ENCODE measurements around the gene RINL.
"Not testable (repeated sequence)": the region's sequence is repeated elsewhere in the genome, so short reads cannot be mapped to it uniquely, and the experiment has no call there.

RINL gene

DNA sequence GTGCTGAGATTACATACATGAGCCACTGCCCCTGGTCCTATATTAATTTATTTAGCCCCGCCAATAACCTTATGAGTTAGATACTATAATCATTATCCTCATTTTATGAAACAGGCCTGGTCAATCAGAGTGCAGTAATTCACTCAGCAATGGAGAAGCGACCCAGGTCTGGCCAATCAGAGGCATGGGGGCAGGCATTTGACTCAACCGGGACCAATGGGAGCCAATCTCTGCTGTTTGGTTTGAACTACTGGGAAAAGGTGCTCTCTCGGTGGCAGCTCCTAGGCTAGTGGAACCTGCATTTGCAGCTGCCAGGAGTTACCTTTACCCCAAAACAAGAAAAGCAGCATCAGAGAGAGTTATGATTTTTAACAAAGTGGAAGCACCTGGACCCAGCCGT is 14.8 kb upstream of the RINL start:
- TF ChIP-seq, protein P1, sequence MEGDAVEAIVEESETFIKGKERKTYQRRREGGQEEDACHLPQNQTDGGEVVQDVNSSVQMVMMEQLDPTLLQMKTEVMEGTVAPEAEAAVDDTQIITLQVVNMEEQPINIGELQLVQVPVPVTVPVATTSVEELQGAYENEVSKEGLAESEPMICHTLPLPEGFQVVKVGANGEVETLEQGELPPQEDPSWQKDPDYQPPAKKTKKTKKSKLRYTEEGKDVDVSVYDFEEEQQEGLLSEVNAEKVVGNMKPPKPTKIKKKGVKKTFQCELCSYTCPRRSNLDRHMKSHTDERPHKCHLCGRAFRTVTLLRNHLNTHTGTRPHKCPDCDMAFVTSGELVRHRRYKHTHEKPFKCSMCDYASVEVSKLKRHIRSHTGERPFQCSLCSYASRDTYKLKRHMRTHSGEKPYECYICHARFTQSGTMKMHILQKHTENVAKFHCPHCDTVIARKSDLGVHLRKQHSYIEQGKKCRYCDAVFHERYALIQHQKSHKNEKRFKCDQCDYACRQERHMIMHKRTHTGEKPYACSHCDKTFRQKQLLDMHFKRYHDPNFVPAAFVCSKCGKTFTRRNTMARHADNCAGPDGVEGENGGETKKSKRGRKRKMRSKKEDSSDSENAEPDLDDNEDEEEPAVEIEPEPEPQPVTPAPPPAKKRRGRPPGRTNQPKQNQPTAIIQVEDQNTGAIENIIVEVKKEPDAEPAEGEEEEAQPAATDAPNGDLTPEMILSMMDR (IDR thresholded peaks at IDR 0.05; ENCODE audit: low read depth, low read length) = no peak
- DNase-seq (ENCODE audit: extremely low read depth, low read depth) = no peak

DNA sequence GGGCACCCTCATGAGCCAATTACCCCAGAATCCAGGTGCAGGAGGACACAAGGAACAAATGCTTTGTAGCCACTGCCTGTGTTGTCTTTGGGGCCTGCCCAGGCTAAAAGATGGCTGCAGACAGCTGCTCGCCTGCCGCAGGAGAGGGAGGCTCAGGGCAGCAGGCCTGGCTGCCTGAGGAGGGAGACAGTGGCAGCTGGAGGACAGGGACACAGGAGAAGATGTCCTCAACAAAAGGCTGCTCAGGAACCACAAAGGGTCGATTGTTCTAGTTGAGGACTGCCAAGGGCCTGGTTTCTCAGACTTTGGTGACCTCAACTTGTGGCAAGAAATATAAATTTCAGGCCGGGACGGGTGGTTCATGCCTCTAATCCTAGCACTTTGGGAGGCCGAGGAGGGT is 13.7 kb upstream of the RINL start:
- TF ChIP-seq, protein P1 (IDR thresholded peaks at IDR 0.05; ENCODE audit: low read depth, low read length) = no peak
- no peak for DNase-seq (ENCODE audit: extremely low read depth, low read depth)

DNA sequence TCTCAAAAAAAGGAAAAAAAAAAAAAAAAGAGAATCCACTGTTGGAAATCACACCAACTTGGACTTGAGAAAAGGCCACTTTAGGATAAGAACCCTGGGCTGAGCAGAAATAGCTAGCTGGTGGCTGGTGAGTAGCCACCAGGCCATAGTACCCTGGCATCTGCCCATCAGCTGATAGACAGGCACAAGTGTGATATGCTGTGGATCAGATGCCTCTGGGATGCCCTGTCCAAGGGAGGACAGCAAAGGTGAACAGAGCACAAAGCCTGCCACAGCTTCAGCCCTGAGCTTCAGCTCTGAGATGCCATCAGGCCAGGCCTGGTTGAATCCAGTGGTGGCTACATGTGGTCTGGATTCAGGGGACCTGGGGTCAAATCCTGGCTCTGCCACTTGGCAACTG is 12.6 kb upstream of the RINL start:
- no peak for DNase-seq (ENCODE audit: extremely low read depth, low read depth)
- TF ChIP-seq, protein P1 (IDR thresholded peaks at IDR 0.05; ENCODE audit: low read depth, low read length) = no peak

DNA sequence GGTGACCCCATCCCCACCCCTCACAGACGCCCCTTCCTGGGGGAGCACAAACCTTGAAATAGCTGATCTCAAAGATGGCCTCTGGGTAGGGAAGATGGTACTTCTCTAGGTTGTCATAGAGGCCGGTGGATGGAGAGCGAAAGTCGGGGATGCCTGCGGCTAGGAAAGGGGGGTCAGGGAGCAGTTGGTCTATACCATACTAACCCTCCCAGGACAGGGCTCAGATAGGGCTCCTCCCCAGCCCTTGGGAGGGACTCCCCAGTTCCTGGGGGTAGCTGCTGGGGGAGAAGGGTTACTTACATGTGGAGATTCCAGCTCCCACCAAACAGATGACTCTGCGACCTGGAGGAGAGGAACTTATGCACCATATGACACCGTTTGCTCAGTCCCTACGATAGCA is 11.7 kb upstream of the RINL start:
- DNase-seq (ENCODE audit: extremely low read depth, low read depth) = no peak
- TF ChIP-seq, protein P1 (IDR thresholded peaks at IDR 0.05; ENCODE audit: low read depth, low read length) = no peak

DNA sequence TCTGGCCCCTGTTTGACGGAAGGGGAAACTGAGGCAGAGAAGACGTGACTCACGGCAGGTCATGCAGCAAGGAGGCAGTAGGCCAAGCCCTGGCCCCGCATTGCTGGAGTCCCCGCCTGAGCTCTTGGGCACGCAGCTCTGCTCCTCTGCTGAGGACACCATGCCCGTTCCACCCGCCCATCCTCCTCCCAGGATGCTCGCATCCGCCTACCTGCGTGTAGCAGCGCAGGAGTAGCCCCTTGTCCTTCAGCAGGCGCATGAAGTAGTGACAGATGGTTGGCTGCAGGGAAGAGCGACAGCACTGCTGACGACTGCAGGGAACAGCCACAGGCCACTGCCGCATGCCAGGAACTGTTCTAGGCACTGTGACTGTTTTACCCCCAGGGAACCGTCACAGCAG is 10.8 kb upstream of the RINL start:
- no peak for DNase-seq (ENCODE audit: extremely low read depth, low read depth)
- TF ChIP-seq, protein P1 (IDR thresholded peaks at IDR 0.05; ENCODE audit: low read depth, low read length) = no peak

DNA sequence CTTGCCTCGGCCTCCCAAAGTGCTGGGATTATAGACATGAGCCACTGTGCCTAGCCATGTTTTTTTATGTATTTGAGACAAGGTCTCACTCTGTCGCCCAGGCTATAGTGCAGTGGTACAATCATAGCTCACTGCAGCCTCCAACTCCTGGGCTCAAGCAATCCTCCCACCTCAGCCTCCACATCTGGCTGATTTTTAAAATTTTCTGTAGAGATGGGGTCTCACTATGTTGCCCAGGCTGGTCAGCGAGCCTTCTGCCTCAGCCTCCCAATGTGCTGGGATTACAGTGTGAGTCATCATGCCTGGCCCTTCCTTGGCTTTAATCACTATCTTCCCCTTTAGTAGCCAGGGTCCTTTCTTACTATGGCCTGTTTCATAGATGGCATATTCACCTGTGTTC is 6.6 kb upstream of the RINL start:
- not testable (repeated sequence) for DNase-seq (ENCODE audit: extremely low read depth, low read depth)

DNA sequence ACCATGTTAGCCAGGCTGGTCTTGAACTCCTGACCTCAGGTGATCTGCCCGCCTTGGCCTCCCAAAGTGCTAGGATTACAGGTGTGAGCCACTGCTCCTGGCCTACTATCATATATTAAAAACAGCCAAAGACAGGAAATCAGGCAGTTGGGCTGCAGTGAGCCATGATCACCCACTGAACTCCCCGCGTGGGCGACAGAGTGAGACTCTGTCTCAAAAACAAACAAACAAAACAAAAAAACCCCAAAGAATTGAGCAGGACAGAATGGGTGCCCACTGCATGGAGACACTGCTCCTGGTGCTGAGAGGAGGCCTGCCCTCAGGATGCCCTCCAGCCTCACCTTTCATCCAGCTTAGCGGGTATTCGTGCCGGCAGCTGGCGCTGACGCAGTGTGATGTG is 5.2 kb upstream of the RINL start:
- DNase-seq (ENCODE audit: extremely low read depth, low read depth) = no peak
- TF ChIP-seq, protein P1 (IDR thresholded peaks at IDR 0.05; ENCODE audit: low read depth, low read length) = no peak

DNA sequence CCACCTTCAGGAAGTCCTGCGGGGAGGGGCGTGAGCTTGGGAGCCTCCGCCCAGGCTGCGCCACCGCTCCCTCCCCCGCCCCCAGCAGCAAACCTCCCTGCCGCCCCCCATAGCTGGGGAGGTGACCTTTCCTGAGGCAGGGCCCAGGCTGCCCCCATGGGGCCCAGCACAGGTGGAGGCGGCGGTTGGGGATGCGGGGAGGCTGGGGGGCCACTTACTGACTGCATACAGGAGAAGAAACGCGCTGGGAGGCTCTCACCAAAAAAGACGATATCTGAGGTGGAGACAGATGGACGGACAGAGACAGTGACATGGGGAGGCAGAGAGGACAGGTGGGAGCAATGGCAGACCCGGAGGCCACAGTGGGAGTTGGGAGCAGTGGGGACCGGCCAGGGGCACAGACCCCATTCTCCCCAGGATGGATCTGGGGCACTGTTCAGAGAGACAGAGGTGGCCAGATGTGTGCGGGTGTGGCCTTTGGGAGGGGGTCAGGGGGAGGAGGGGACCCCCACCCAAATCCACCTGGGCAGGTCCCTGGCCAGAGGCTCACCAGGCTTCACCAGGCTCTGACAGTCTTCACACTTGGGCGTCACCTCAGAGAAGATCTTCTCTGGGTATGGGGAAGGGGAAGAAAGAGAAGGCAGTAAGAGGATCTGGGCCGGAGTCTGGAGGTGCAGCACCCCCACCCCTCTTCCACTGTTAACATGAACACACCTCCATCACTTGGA is 3.0 kb upstream of the RINL start:
- DNase-seq (ENCODE audit: extremely low read depth, low read depth) = no peak
- TF ChIP-seq, protein P1 (IDR thresholded peaks at IDR 0.05; ENCODE audit: low read depth, low read length) = no peak

Measured in AG09319 (cell line).